ENCODE data around the gene RBMS3.

- no peak for TF ChIP-seq CREB1 (CRISPR knock-in tag; IDR thresholded peaks at IDR 0.05)
- no peak for TF ChIP-seq CTCF (IDR thresholded peaks at IDR 0.05)
- TF ChIP-seq TEAD4 (CRISPR knock-in tag; IDR thresholded peaks at IDR 0.05) = no peak
- TF ChIP-seq MAX (CRISPR knock-in tag; IDR thresholded peaks at IDR 0.05) = no peak
- no peak for TF ChIP-seq JUN (CRISPR knock-in tag; IDR thresholded peaks at IDR 0.05)
- no peak for TF ChIP-seq ATF3 (CRISPR knock-in tag; conservative IDR thresholded peaks at IDR 0.05)
- TF ChIP-seq FOXK1 (CRISPR knock-in tag; IDR thresholded peaks at IDR 0.05) = no peak
- no peak for TF ChIP-seq CBFB (CRISPR knock-in tag; IDR thresholded peaks at IDR 0.05; ENCODE audit: low read depth)
- TF ChIP-seq ELF4 (CRISPR knock-in tag; IDR thresholded peaks at IDR 0.05; ENCODE audit: low read depth) = no peak
- no peak for TF ChIP-seq NR2C2 (CRISPR knock-in tag; IDR thresholded peaks at IDR 0.05)
- no peak for TF ChIP-seq NFE2L1 (CRISPR knock-in tag; IDR thresholded peaks at IDR 0.05)
- no peak for TF ChIP-seq ZBTB21 (CRISPR knock-in tag; IDR thresholded peaks at IDR 0.05; ENCODE audit: borderline replicate concordance)
- no peak for TF ChIP-seq ZNF416 (CRISPR knock-in tag; IDR thresholded peaks at IDR 0.05)
Measured at GRCh38 chr3:30040126-30040525, 759.3 kb downstream of the RBMS3 start.

Data from WTC11 (cell line).